ENCODE data around the gene PLLP.

DNA sequence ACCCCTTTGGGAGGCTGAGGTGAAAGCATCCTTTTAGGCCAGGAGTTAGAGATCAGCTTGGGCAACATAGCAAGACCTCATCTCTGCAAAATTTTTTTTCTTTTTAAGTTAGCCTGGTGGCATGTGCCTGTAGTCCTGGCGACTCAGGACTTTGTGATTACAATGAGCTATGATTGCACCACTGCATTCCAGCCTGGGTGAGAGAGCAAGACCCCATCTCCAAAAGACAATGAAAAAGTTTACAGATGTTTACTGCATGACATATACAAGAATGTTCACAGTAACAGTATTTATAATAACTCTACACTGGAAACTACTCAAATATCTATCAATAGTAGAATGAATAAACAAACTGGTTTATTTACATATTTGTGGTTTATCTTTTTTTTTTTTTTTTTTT is 41.0 kb upstream of the PLLP start:
- TF ChIP-seq ZFX (IDR thresholded peaks at IDR 0.05), result no peak
- TF ChIP-seq, protein P1, sequence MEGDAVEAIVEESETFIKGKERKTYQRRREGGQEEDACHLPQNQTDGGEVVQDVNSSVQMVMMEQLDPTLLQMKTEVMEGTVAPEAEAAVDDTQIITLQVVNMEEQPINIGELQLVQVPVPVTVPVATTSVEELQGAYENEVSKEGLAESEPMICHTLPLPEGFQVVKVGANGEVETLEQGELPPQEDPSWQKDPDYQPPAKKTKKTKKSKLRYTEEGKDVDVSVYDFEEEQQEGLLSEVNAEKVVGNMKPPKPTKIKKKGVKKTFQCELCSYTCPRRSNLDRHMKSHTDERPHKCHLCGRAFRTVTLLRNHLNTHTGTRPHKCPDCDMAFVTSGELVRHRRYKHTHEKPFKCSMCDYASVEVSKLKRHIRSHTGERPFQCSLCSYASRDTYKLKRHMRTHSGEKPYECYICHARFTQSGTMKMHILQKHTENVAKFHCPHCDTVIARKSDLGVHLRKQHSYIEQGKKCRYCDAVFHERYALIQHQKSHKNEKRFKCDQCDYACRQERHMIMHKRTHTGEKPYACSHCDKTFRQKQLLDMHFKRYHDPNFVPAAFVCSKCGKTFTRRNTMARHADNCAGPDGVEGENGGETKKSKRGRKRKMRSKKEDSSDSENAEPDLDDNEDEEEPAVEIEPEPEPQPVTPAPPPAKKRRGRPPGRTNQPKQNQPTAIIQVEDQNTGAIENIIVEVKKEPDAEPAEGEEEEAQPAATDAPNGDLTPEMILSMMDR (conservative IDR thresholded peaks at IDR 0.05), result no peak

Measured in C4-2B (cell line).